ENCODE data around the gene UROC1.

The UROC1 gene

GRCh38 chr3:126515066-126515706 lies 2.4 kb downstream of the UROC1 start:
- no peak for DNase-seq

- no peak for DNase-seq
Measured at GRCh38 chr3:126514161-126514560, 3.4 kb downstream of the UROC1 start.

- DNase-seq = no peak
Measured at GRCh38 chr3:126512916-126513650, 4.5 kb downstream of the UROC1 start.

GRCh38 chr3:126512026-126512425 lies 5.5 kb downstream of the UROC1 start:
- no peak for DNase-seq

- no peak for DNase-seq
Measured at GRCh38 chr3:126511291-126511690, 6.3 kb downstream of the UROC1 start.

GRCh38 chr3:126510308-126510910 lies 7.2 kb downstream of the UROC1 start:
- no peak for DNase-seq

- no peak for DNase-seq
Measured at GRCh38 chr3:126509597-126510307, 7.8 kb downstream of the UROC1 start.

- no peak for DNase-seq
Measured at GRCh38 chr3:126508564-126508964, 9.0 kb downstream of the UROC1 start.

- DNase-seq = no peak
Measured at GRCh38 chr3:126507886-126508285, 9.7 kb downstream of the UROC1 start.

- no peak for DNase-seq
Measured at GRCh38 chr3:126503701-126504100, 13.9 kb downstream of the UROC1 start.

- no peak for DNase-seq
Measured at GRCh38 chr3:126502656-126503055, 14.9 kb downstream of the UROC1 start.

- no peak for DNase-seq
Measured at GRCh38 chr3:126501736-126502135, 15.8 kb downstream of the UROC1 start.

GRCh38 chr3:126501054-126501453 lies 16.5 kb downstream of the UROC1 start:
- no peak for DNase-seq

- no peak for DNase-seq
Measured at GRCh38 chr3:126500016-126500415, 17.6 kb downstream of the UROC1 start.

GRCh38 chr3:126499401-126499800 lies 18.2 kb downstream of the UROC1 start:
- DNase-seq = no peak

- DNase-seq = no peak
Measured at GRCh38 chr3:126498929-126499328, 18.6 kb downstream of the UROC1 start.

- no peak for DNase-seq
Measured at GRCh38 chr3:126498461-126498860, 19.1 kb downstream of the UROC1 start.

GRCh38 chr3:126497956-126498355 lies 19.6 kb downstream of the UROC1 start:
- no peak for DNase-seq

GRCh38 chr3:126496894-126497850 lies 20.4 kb downstream of the UROC1 start:
- DNase-seq = no peak

GRCh38 chr3:126495786-126496185 lies 21.8 kb downstream of the UROC1 start:
- DNase-seq = no peak

- DNase-seq = no peak
Measured at GRCh38 chr3:126494970-126495230, 22.7 kb downstream of the UROC1 start.

GRCh38 chr3:126494204-126494969 lies 23.2 kb downstream of the UROC1 start:
- DNase-seq = no peak

Data from OCI-M1 (cell line).